ENCODE results near the gene NUDT8. TPM values are rescaled to one million over a fixed set of nuclear protein-coding genes. Genes with fewer than 3 reads are reported as not detected.

The NUDT8 gene
- total and polyA plus RNA-seq, 2 of the 8 experiments (the other 6 are each of a cell fraction or from before 2014, with no cell fraction given) = 7.2 to 8.3 TPM

- Histone ChIP-seq H2BK15ac (ENCODE audit: low read length) (no peak overlapping the region), H3K23me2 (ENCODE audit: low read depth, low read length) (peaks cover 2% of the 10 kb centered on the region; the same call in 1 of the 2 replicates), H4K91ac (replicated peaks; ENCODE audit: insufficient read length, low read length) (no peak overlapping the region), H3K36me3 (ENCODE audit: control insufficient read depth in 2 of 4, insufficient read depth in 4 of 4, low read length in 3 of 4) (peaks cover 0 to 6% (median 0%) of the 10 kb centered on the region in 4 experiments; a peak in 1 of 8 replicates), H2AFZ (ENCODE audit: low read length) (no peak overlapping the region), H2AK5ac (ENCODE audit: low read depth, low read length) (no peak overlapping the region; the same call in 1 of the 2 replicates), H3K27me3 (replicated peaks in 1 of 4; ENCODE audit: control insufficient read depth in 3 of 4, extremely low read depth in 1 of 4, insufficient read depth in 3 of 4, low read length in 3 of 4) (no peaks in the 10 kb centered on the region; a peak in 1 of 7 replicates), H3K4me3 (ENCODE audit: extremely low read depth in 1 of 4, insufficient read depth in 2 of 4, low read depth in 3 of 4, low read length in 4 of 4) (peak overlapping the region; percentile 18 to 84 (median 78)), H3K9me3 (ENCODE audit: insufficient read depth in 2 of 2, low read depth in 1 of 2, low read length in 1 of 2) (no peaks in the 10 kb centered on the region), H3K4me1 (replicated peaks in 1 of 4; ENCODE audit: control insufficient read depth in 3 of 4, insufficient read depth in 4 of 4, low read length in 3 of 4) (peaks cover 0 to 29% (median 18%) of the 10 kb centered on the region in 4 experiments; a peak in 6 of 7 replicates), H2BK20ac (ENCODE audit: low read length) (no peak overlapping the region), H3K14ac (ENCODE audit: insufficient read length) (no peak overlapping the region), H3K56ac (replicated peaks; ENCODE audit: insufficient read length, low read depth, low read length) (peak overlapping the region; percentile 39), H4K20me1 (replicated peaks in 1 of 2; ENCODE audit: control insufficient read depth in 1 of 2, insufficient read depth in 2 of 2, low read length in 2 of 2) (no peaks in the 10 kb centered on the region), H3K9ac (replicated peaks in 1 of 4; ENCODE audit: extremely low read depth in 1 of 4, low read depth in 3 of 4, low read length in 3 of 4) (peak overlapping the region in 1 of 4 experiments; percentile 48; a peak in 2 of 7 replicates), H3K4me2 (ENCODE audit: insufficient read depth in 1 of 2, low read depth in 2 of 2, low read length in 2 of 2) (peak overlapping the region; percentile 37 to 83), H3K23ac (ENCODE audit: insufficient read length) (no peak overlapping the region), H3K79me1 (ENCODE audit: low read depth, low read length) (no peaks in the 10 kb centered on the region), H4K5ac (ENCODE audit: insufficient read length, low read depth, low read length) (no peak overlapping the region), H4K8ac (ENCODE audit: extremely low read depth, insufficient read depth, low read length) (peak overlapping the region; percentile 66; the same call in 1 of the 2 replicates), H3K79me2 (ENCODE audit: control insufficient read depth in 1 of 2, insufficient read depth in 2 of 2, low read length in 2 of 2) (no peaks in the 10 kb centered on the region), H2BK120ac (replicated peaks; ENCODE audit: low read depth, low read length) (no peak overlapping the region), H3K4ac (replicated peaks; ENCODE audit: insufficient read length, low read depth, low read length) (peak overlapping the region; percentile 73), H2BK5ac (ENCODE audit: low read depth, low read length) (peak overlapping the region; percentile 40; the same call in 1 of the 2 replicates), H3K18ac (ENCODE audit: extremely low read depth, low read length) (peak overlapping the region; percentile 62), H3K27ac (ENCODE audit: low read depth, low read length) (peak overlapping the region; percentile 35; the same call in 1 of the 2 replicates), H2BK12ac (ENCODE audit: low read depth, low read length) (no peak overlapping the region; the same call in 1 of the 2 replicates)
- no peak for FAIRE-seq
- TF ChIP-seq TAF7 (optimal IDR thresholded peaks at IDR 0.05; ENCODE audit: borderline replicate concordance, low read depth, low read length) (no peak), HDAC2 (IDR thresholded peaks at IDR 0.05; ENCODE audit: borderline replicate concordance in 1 of 2, low read depth in 2 of 2, low read length in 2 of 2) (peak in 1 of 2 experiments; percentile 71; a peak in 1 of 4 replicates), KDM1A (IDR thresholded peaks at IDR 0.05; ENCODE audit: borderline replicate concordance, low read length) (peak; percentile 96)
- WGBS, 2 experiments (ENCODE audit: extremely low coverage in 1 of 2, insufficient coverage in 1 of 2, insufficient read length in 1 of 2, insufficient replicate concordance in 2 of 2, low coverage in 1 of 2, low lambda C conversion rate in 2 of 2, missing lambda C conversion rate in 1 of 2) = 61% methylated on average over 14 of the region's 16 CpGs; no CpG with 5 or more reads in 1 of the 2 experiments
- DNase-seq (ENCODE audit: low read depth in 1 of 2, low spot score in 2 of 2) = no peak
- ChIA-PET CTCF (ENCODE audit: partially characterized antibody) (interaction anchor here (0.7 to 10.1 kb wide), 19 partner anchors 9 to 171 kb away, joined by 3 to 117 read pairs (median 4); partner anchors contain the start of genes CABP2 and TBX10), POLR2A (ENCODE audit: partially characterized antibody) (interaction anchor here (0.6 to 11.7 kb wide), 8 partner anchors 8 to 1732 kb away, joined by 3 to 194 read pairs (median 3); partner anchors contain the start of genes GSTP1 and TBX10)
Measured at GRCh38 chr11:67630943-67631331, 1.2 kb upstream of the NUDT8 start.
